SK-N-SH (cell line): ENCODE measurements around the gene NTM. TPM values are rescaled to one million over a fixed set of nuclear protein-coding genes. Genes with fewer than 3 reads are reported as not detected.

Experiments used
- CTCF ChIA-PET: fragments of 300-600, 350-600 bp; formaldehyde crosslinking; extraction: SDS; loops from one replicate; lab custom pipeline; 2021; lab: Yijun Ruan, JAX
- POLR2A ChIA-PET: fragments of 350-600 bp; sonication (Branson Sonifier 250); formaldehyde crosslinking; extraction: SDS; loops from one replicate; lab custom pipeline; 2020; ENCODE audit warnings: antibody characterized with exemption, inconsistent platforms; lab: Yijun Ruan, JAX
- DNase-seq: peaks from one replicate; pipeline ENCODE4 v3.0.0; 2012
- H2AFZ ChIP-seq: fragments of 200-600 bp; sonication (generic); 2 replicates; pipeline ENCODE4 v1.8.1; 2016; ENCODE audit warnings: antibody characterized with exemption, mild to moderate bottlenecking, low read depth
- H3F3A ChIP-seq: fragments of 200-600 bp; sonication (generic); replicated peaks from 2 replicates; pipeline ENCODE3; 2016; ENCODE audit warnings: antibody characterized with exemption, mild to moderate bottlenecking; ENCODE audit not compliant: insufficient read depth
- H3K27ac ChIP-seq, 2 experiments: fragments of 200-500 bp in 1 of 2; fragments of 200-600 bp in 1 of 2; sonication (Bioruptor generic) in 1 of 2; sonication (generic), shearing (Covaris generic) in 1 of 2; 2 replicates each; pipeline versions ENCODE4 v1.5.1 to v1.6.1; 2014 to 2016; ENCODE audit warnings: low read depth in 2 of 2, inconsistent platforms in 1 of 2, low read length in 1 of 2, mild to moderate bottlenecking in 1 of 2, mixed read lengths in 1 of 2
- H3K27me3 ChIP-seq: fragments of 200-600 bp; sonication (generic), shearing (Covaris generic); 2 replicates; pipeline ENCODE4 v1.6.1; 2016; ENCODE audit warnings: mixed run types; ENCODE audit not compliant: insufficient read depth
- H3K36me3 ChIP-seq, 2 experiments: fragments of 200-500 bp in 1 of 2; fragments of 200-600 bp in 1 of 2; sonication (Bioruptor generic) in 1 of 2; sonication (generic) in 1 of 2; replicated peaks in 1 of 2; 2 replicates each; pipeline versions ENCODE3 to v1.5.1; 2014 to 2016; ENCODE audit warnings: low read length in 1 of 2, mild to moderate bottlenecking in 1 of 2; ENCODE audit not compliant: insufficient read depth in 2 of 2, control insufficient read depth in 1 of 2
- H3K4me1 ChIP-seq, 2 experiments: fragments of 200-500 bp in 1 of 2; fragments of 200-600 bp in 1 of 2; sonication (Bioruptor generic) in 1 of 2; sonication (generic), shearing (Covaris generic) in 1 of 2; 2 replicates each; pipeline versions ENCODE4 v1.5.1 to v1.6.1; 2014 to 2016; ENCODE audit warnings: low read depth in 1 of 2, low read length in 1 of 2, mixed run types in 1 of 2; ENCODE audit not compliant: insufficient read depth in 2 of 2, control insufficient read depth in 1 of 2
- H3K4me2 ChIP-seq: fragments of 200-600 bp; sonication (generic), shearing (Covaris generic); 2 replicates; pipeline ENCODE4 v1.6.1; 2017; ENCODE audit warnings: mixed run types
- H3K4me3 ChIP-seq, 2 experiments: fragments of 200-500 bp in 1 of 2; fragments of 200-600 bp in 1 of 2; sonication (Bioruptor generic) in 1 of 2; sonication (generic), shearing (Covaris generic) in 1 of 2; 2 replicates each; pipeline versions ENCODE4 v1.5.1 to v1.8.1; 2014 to 2016; ENCODE audit warnings: low read depth in 2 of 2, inconsistent platforms in 1 of 2, low read length in 1 of 2, mild to moderate bottlenecking in 1 of 2, mixed read lengths in 1 of 2, moderate library complexity in 1 of 2
- H3K79me2 ChIP-seq: fragments of 200-600 bp; sonication (generic); 2 replicates; pipeline ENCODE4 v1.8.1; 2017; ENCODE audit warnings: mild to moderate bottlenecking; ENCODE audit not compliant: insufficient read depth
- H3K9ac ChIP-seq: fragments of 200-600 bp; sonication (generic); 2 replicates; pipeline ENCODE4 v1.6.1; 2017; ENCODE audit warnings: mixed run types
- H3K9me2 ChIP-seq: fragments of 200-600 bp; sonication (generic); 2 replicates; pipeline ENCODE4 v1.6.1; 2017; ENCODE audit warnings: mixed run types
- H3K9me3 ChIP-seq: fragments of 200-600 bp; sonication (generic); 2 replicates; pipeline ENCODE4 v1.6.1; 2017; ENCODE audit warnings: mixed run types, mild to moderate bottlenecking, moderate library complexity
- H4K20me1 ChIP-seq: fragments of 200-600 bp; sonication (generic); 2 replicates; pipeline ENCODE4 v1.6.1; 2017; ENCODE audit warnings: mild to moderate bottlenecking, mixed run types; ENCODE audit not compliant: insufficient read depth
- EZH2phosphoT487 ChIP-seq: fragments of 200-600 bp; sonication (generic); IDR thresholded peaks from 2 replicates; pipeline ENCODE4 v1.6.1; 2017; ENCODE audit warnings: low read depth, mixed run types, mild to moderate bottlenecking, antibody characterized with exemption, moderate library complexity, borderline replicate concordance
- IRF3 ChIP-seq: fragments of 150-350 bp; IDR thresholded peaks from 2 replicates; pipeline ENCODE4 v1.6.1; 2016; ENCODE audit warnings: mild to moderate bottlenecking, low read depth, low read length
- MEF2A ChIP-seq: IDR thresholded peaks from 2 replicates; pipeline ENCODE4 v1.4.0; 2012; ENCODE audit warnings: low read depth, borderline replicate concordance
- NFIC ChIP-seq: IDR thresholded peaks from 2 replicates; pipeline ENCODE4 v1.4.0; 2012; ENCODE audit warnings: borderline replicate concordance
- POLR2AphosphoS5 ChIP-seq: IDR thresholded peaks from 2 replicates; pipeline ENCODE4 v1.6.1; 2012; ENCODE audit warnings: low read depth, low read length
- WGBS: methylation state at CpG from one replicate; pipeline ENCODE4 v1.1.6; 2017; ENCODE audit warnings: low lambda C conversion rate; 5-methylcytosine and 5-hydroxymethylcytosine counted together
- polyA plus RNA-seq, 3 experiments: library from polyadenylated mRNA; depleted of rRNA; stranded (reverse); fragments of >200 nt; gene quantifications; 2 replicates each; pipeline ENCODE4 v1.2.3, GENCODE V29; 2012
- TF ChIP-seq, protein P1 (sequence below): IDR thresholded peaks from 2 replicates; pipeline ENCODE4; 2012

Gene NTM
- polyA plus RNA-seq, 1 of the 3 experiments (the other 2 are of a cell fraction): 20.0 TPM

DNA sequence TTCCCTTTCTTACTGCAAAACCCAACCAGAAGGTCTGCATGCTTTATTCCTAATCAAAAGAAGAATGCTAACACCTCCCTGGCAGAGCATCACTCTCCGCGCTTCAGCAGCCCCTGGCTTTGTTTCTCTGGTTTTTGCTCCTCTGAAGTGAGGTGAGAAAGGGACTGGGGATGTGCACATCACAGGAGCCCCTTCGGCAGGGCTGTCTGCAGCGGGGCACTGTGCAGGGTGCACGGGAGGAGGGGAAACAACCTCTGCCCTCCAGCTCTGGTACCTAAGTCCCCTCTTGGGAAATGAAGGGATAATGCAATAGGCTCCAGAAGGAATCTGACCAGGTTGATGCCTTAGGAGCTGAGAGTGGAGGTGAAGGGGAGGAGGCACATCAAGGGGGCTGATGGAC is 312.7 kb downstream of the NTM start:
- TF ChIP-seq NFIC: no peak
- peaks cover 5% of the 10 kb centered on the region; the same call in 1 of the 2 replicates for H3K27me3 ChIP-seq
- ChIA-PET CTCF (interaction anchor here (5.1 to 5.7 kb wide), 2 partner anchors 9 to 10 kb away, joined by 37 to 49 read pairs; no protein-coding TSS in a partner anchor), POLR2A (no interaction called here)
- no peaks in the 10 kb centered on the region for H3K36me3 ChIP-seq
- H3K27ac ChIP-seq: no peak overlapping the region
- H3K4me2 ChIP-seq: no peak overlapping the region
- H3K4me1 ChIP-seq: no peaks in the 10 kb centered on the region; a peak in 2 of 4 replicates
- H3K9me3 ChIP-seq: no peaks in the 10 kb centered on the region
- H3K9ac ChIP-seq: no peak overlapping the region
- no peaks in the 10 kb centered on the region for H3K9me2 ChIP-seq
- DNase-seq: no peak
- no peaks in the 10 kb centered on the region for H3K79me2 ChIP-seq
- H2AFZ ChIP-seq: no peak overlapping the region
- 62% methylated on average over 5 of the region's 5 CpGs for WGBS
- H3K4me3 ChIP-seq: no peak overlapping the region
- H4K20me1 ChIP-seq: no peaks in the 10 kb centered on the region
- no peaks in the 10 kb centered on the region for H3F3A ChIP-seq

GRCh38 chr11:131683666-131684065 is 313.3 kb downstream of the NTM start:
- TF ChIP-seq EZH2phosphoT487 (no peak), MEF2A (no peak), POLR2AphosphoS5 (no peak), IRF3 (no peak)
- TF ChIP-seq, protein P1, sequence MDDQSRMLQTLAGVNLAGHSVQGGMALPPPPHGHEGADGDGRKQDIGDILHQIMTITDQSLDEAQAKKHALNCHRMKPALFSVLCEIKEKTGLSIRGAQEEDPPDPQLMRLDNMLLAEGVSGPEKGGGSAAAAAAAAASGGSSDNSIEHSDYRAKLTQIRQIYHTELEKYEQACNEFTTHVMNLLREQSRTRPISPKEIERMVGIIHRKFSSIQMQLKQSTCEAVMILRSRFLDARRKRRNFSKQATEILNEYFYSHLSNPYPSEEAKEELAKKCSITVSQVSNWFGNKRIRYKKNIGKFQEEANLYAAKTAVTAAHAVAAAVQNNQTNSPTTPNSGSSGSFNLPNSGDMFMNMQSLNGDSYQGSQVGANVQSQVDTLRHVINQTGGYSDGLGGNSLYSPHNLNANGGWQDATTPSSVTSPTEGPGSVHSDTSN: no peak
- Histone ChIP-seq H3K9me2 (no peaks in the 10 kb centered on the region), H3K9ac (no peak overlapping the region), H3K27me3 (peaks cover 5% of the 10 kb centered on the region; the same call in 1 of the 2 replicates), H3K4me3 (no peak overlapping the region), H3K79me2 (no peaks in the 10 kb centered on the region), H3K27ac (no peak overlapping the region), H3K9me3 (no peaks in the 10 kb centered on the region), H4K20me1 (no peaks in the 10 kb centered on the region), H3K4me2 (no peak overlapping the region), H3F3A (no peaks in the 10 kb centered on the region), H3K36me3 (no peaks in the 10 kb centered on the region), H2AFZ (no peak overlapping the region), H3K4me1 (peaks cover 0 to 5% of the 10 kb centered on the region in 2 experiments; a peak in 2 of 4 replicates)
- ChIA-PET POLR2A (no interaction called here), CTCF (interaction anchor here (0.9 to 5.7 kb wide), 4 partner anchors 9 to 619 kb away, joined by 3 to 49 read pairs (median 20); no protein-coding TSS in a partner anchor)
- DNase-seq: no peak
- 65% methylated on average over 10 of the region's 11 CpGs for WGBS
